Liver (tissue), 9 donors: ENCODE measurements around the gene PAXX. TPM values are rescaled to one million over a fixed set of nuclear protein-coding genes. Genes with fewer than 3 reads are reported as not detected.

Experiments
- DNase-seq: peaks from one replicate; pipeline ENCODE4 v3.0.0-alpha.2; 2017; ENCODE audit warnings: low spot score
- H3K27ac ChIP-seq, 2 donors: one replicate each; pipeline ENCODE4 v1.7.0; 2013; ENCODE audit warnings: inconsistent platforms in 2 of 2, low read length in 2 of 2, control low read depth in 1 of 2, low read depth in 1 of 2, mild to moderate bottlenecking in 1 of 2
- H3K27me3 ChIP-seq, 4 donors: one replicate each; pipeline versions ENCODE4 v1.6.1 to v1.7.0; 2013; ENCODE audit warnings: low read length in 3 of 4, inconsistent platforms in 1 of 4, mild to moderate bottlenecking in 1 of 4, moderate library complexity in 1 of 4; ENCODE audit not compliant: control insufficient read depth in 4 of 4, insufficient read depth in 4 of 4
- H3K36me3 ChIP-seq, 4 donors: one replicate each; pipeline versions ENCODE4 v1.6.1 to v1.7.0; 2013; ENCODE audit warnings: low read length in 3 of 4, mild to moderate bottlenecking in 3 of 4, low read depth in 1 of 4, moderate library complexity in 1 of 4; ENCODE audit not compliant: control insufficient read depth in 4 of 4, insufficient read depth in 3 of 4
- H3K4me1 ChIP-seq, 4 donors: one replicate each; pipeline versions ENCODE4 v1.6.1 to v1.7.0; 2013; ENCODE audit warnings: low read length in 3 of 4, mild to moderate bottlenecking in 3 of 4, moderate library complexity in 1 of 4; ENCODE audit not compliant: control insufficient read depth in 4 of 4, insufficient read depth in 4 of 4
- H3K4me3 ChIP-seq, 3 donors: one replicate each; pipeline versions ENCODE4 v1.6.1 to v1.7.0; 2013; ENCODE audit warnings: low read length in 3 of 3, control low read depth in 1 of 3, low read depth in 1 of 3, mild to moderate bottlenecking in 1 of 3
- H3K9ac ChIP-seq, 2 donors: one replicate each; pipeline ENCODE4 v1.7.0; 2013; ENCODE audit warnings: low read length in 2 of 2, mild to moderate bottlenecking in 2 of 2, moderate library complexity in 2 of 2, control low read depth in 1 of 2, low read depth in 1 of 2
- H3K9me3 ChIP-seq, 4 donors: one replicate each; pipeline versions ENCODE4 v1.6.1 to v1.7.0; 2013; ENCODE audit warnings: low read length in 3 of 4; ENCODE audit not compliant: control insufficient read depth in 4 of 4
- CTCF ChIP-seq: fragments of 150-350 bp; IDR thresholded peaks from 2 replicates; pipeline ENCODE4 v1.5.1; 2017; ENCODE audit warnings: improper control_type of control experiment, low read depth, low read length; ENCODE audit not compliant: missing input control
- FOXA2 ChIP-seq: IDR thresholded peaks from 2 replicates; pipeline ENCODE4 v1.6.1; 2016; ENCODE audit warnings: antibody characterized with exemption
- HNF4A ChIP-seq, 2 donors: conservative IDR thresholded peaks; 2 replicates each; pipeline ENCODE4 v1.6.1; 2016; ENCODE audit warnings: antibody characterized with exemption in 2 of 2, mild to moderate bottlenecking in 2 of 2
- HNF4G ChIP-seq: IDR thresholded peaks from 2 replicates; pipeline ENCODE4 v1.6.1; 2016; ENCODE audit warnings: antibody characterized with exemption
- JUND ChIP-seq, 2 donors: IDR thresholded peaks; 2 replicates each; pipeline ENCODE4 v1.6.1; 2016; ENCODE audit warnings: antibody characterized with exemption in 2 of 2
- REST ChIP-seq: IDR thresholded peaks from 2 replicates; pipeline ENCODE4 v1.6.1; 2016; ENCODE audit warnings: antibody characterized with exemption, mild to moderate bottlenecking
- RXRA ChIP-seq, 2 donors: IDR thresholded peaks; 2 replicates each; pipeline ENCODE4 v1.6.1; 2017 to 2018; ENCODE audit warnings: antibody characterized with exemption in 2 of 2, mild to moderate bottlenecking in 1 of 2
- WGBS: extraction: QIAGEN DNeasy Blood & Tissue Kit; methylation state at CpG from one replicate; pipeline ENCODE4 v1.1.7; 2013; 5-methylcytosine and 5-hydroxymethylcytosine counted together
- polyA plus RNA-seq, 2 donors: library from polyadenylated mRNA; stranded (reverse) in 1 of 2; unstranded in 1 of 2; fragments of 200-250 nt in 1 of 2; fragments of >200 nt in 1 of 2; fragmentation: Nextera tagmentation in 1 of 2; extraction: Ambion mirVana in 1 of 2; gene quantifications; one replicate each; pipeline versions ENCODE4 v1.2.1 to v1.2.3, GENCODE V29; 2013 to 2015
- total RNA-seq, 2 donors: library from RNA; depleted of rRNA; stranded (reverse); fragments of >200 nt; gene quantifications; one replicate each; pipeline ENCODE4 v1.2.3, GENCODE V29; 2014
- TF ChIP-seq, protein P1 (sequence below): IDR thresholded peaks from 2 replicates; pipeline ENCODE4 v1.6.1; 2016; ENCODE audit warnings: antibody characterized with exemption
- TF ChIP-seq, protein P2 (sequence below): IDR thresholded peaks from 2 replicates; pipeline ENCODE4 v1.6.1; 2016; ENCODE audit warnings: antibody characterized with exemption
- donor health status: healthy.
- donor health status: healthy.
- donor health status: healthy.
- donor health status: healthy.
- donor health status: healthy.

The PAXX gene
- total and polyA plus RNA-seq, 4 donors = 7.3 to 34.1 (median 19.2) TPM

GRCh38 chr9:136985853-136986252 is 6.4 kb upstream of the PAXX start:
- H3K4me1 ChIP-seq = peaks cover 0 to 4% (median 1%) of the 10 kb centered on the region in 4 donors
- no peaks in the 10 kb centered on the region for H3K36me3 ChIP-seq
- H3K4me3 ChIP-seq = no peak overlapping the region
- H3K27ac ChIP-seq = no peak overlapping the region
- peaks cover 0 to 6% (median under 1%) of the 10 kb centered on the region in 4 donors for H3K27me3 ChIP-seq
- DNase-seq = no peak
- H3K9me3 ChIP-seq = no peaks in the 10 kb centered on the region
- 31% methylated on average over 33 of the region's 33 CpGs for WGBS
- no peak overlapping the region for H3K9ac ChIP-seq
- TF ChIP-seq, protein P1, sequence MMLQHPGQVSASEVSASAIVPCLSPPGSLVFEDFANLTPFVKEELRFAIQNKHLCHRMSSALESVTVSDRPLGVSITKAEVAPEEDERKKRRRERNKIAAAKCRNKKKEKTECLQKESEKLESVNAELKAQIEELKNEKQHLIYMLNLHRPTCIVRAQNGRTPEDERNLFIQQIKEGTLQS = no peak
- TF ChIP-seq JUND (IDR thresholded peaks at IDR 0.05) = no peak
- no peak for TF ChIP-seq FOXA2
- TF ChIP-seq HNF4G = no peak
- TF ChIP-seq, protein P2, sequence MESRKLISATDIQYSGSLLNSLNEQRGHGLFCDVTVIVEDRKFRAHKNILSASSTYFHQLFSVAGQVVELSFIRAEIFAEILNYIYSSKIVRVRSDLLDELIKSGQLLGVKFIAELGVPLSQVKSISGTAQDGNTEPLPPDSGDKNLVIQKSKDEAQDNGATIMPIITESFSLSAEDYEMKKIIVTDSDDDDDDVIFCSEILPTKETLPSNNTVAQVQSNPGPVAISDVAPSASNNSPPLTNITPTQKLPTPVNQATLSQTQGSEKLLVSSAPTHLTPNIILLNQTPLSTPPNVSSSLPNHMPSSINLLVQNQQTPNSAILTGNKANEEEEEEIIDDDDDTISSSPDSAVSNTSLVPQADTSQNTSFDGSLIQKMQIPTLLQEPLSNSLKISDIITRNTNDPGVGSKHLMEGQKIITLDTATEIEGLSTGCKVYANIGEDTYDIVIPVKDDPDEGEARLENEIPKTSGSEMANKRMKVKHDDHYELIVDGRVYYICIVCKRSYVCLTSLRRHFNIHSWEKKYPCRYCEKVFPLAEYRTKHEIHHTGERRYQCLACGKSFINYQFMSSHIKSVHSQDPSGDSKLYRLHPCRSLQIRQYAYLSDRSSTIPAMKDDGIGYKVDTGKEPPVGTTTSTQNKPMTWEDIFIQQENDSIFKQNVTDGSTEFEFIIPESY = no peak

- H3K4me1 ChIP-seq = peaks cover 6 to 13% (median 8%) of the 10 kb centered on the region in 4 donors
- H3K9me3 ChIP-seq = no peaks in the 10 kb centered on the region
- TF ChIP-seq REST (no peak), CTCF (no peak), RXRA (IDR thresholded peaks at IDR 0.05) (no peak), HNF4A (conservative IDR thresholded peaks at IDR 0.05) (no peak)
- TF ChIP-seq, protein P2 = no peak
- H3K9ac ChIP-seq = no peak overlapping the region
- 96% methylated on average over 4 of the region's 4 CpGs for WGBS
- H3K27me3 ChIP-seq = peaks cover 0 to 6% (median 0%) of the 10 kb centered on the region in 4 donors
- H3K27ac ChIP-seq = no peak overlapping the region
- H3K36me3 ChIP-seq = no peaks in the 10 kb centered on the region
- no peak overlapping the region for H3K4me3 ChIP-seq
- DNase-seq = no peak
Observed at GRCh38 chr9:136988872-136989271, 3.4 kb upstream of the PAXX start.
